Ishikawa (cell line): Measurements from ENCODE around the gene TRIO.

Source experiments
- CEBPB ChIP-seq: IDR thresholded peaks from 2 replicates; pipeline ENCODE4 v1.6.1; 2012
- CREB1 ChIP-seq: IDR thresholded peaks from 2 replicates; pipeline ENCODE4 v1.6.1; 2012; ENCODE audit warnings: low read depth
- EGR1 ChIP-seq: IDR thresholded peaks from 2 replicates; pipeline ENCODE4 v1.6.1; 2012
- EP300 ChIP-seq: IDR thresholded peaks from 2 replicates; pipeline ENCODE4 v1.6.1; 2012; ENCODE audit warnings: borderline replicate concordance
- FOXM1 ChIP-seq: IDR thresholded peaks from 2 replicates; pipeline ENCODE4 v1.6.1; 2012; ENCODE audit warnings: low read depth, borderline replicate concordance
- NFIC ChIP-seq: IDR thresholded peaks from 2 replicates; pipeline ENCODE4 v1.6.1; 2012
- RAD21 ChIP-seq: IDR thresholded peaks from 2 replicates; pipeline ENCODE4 v1.6.1; 2012; ENCODE audit warnings: low read depth
- TAF1 ChIP-seq: IDR thresholded peaks from 2 replicates; pipeline ENCODE4 v1.6.1; 2012; ENCODE audit warnings: low read depth, mild to moderate bottlenecking
- ZBTB7A ChIP-seq: IDR thresholded peaks from 2 replicates; pipeline ENCODE4 v1.6.1; 2012; ENCODE audit warnings: low read depth
- TF ChIP-seq, protein P1 (sequence below): IDR thresholded peaks from 2 replicates; pipeline ENCODE4 v1.6.1; 2012; ENCODE audit warnings: low read depth, mild to moderate bottlenecking
- TF ChIP-seq, protein P2 (sequence below): IDR thresholded peaks from 2 replicates; pipeline ENCODE4 v1.6.1; 2012
- TF ChIP-seq, protein P3 (sequence below): IDR thresholded peaks from 2 replicates; pipeline ENCODE4 v1.6.1; 2012

DNA sequence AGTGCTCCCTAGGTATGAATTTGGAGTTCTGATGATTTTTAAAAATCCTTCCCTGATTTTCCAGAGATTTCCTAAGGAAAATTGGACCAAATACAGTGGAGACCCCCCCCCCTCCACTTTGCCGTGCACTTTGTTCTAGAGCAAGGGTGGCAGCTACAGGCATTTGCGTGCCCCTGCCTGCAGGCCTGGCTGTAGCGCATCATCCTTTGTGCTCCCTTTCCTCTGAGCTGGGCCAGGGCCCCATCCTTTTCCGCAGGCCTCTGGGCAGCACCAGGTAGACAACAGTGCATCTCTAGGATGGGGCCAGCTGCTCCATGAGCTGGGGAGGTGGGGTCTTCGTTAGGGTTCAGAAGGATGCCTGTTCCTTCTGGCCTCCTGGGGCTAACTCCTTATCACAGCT is 39.6 kb downstream of the TRIO start:
- TF ChIP-seq EP300 (no peak), ZBTB7A (no peak), CEBPB (no peak), TAF1 (no peak), CREB1 (no peak), EGR1 (no peak), RAD21 (no peak), FOXM1 (no peak), NFIC (no peak)
- TF ChIP-seq, protein P1, sequence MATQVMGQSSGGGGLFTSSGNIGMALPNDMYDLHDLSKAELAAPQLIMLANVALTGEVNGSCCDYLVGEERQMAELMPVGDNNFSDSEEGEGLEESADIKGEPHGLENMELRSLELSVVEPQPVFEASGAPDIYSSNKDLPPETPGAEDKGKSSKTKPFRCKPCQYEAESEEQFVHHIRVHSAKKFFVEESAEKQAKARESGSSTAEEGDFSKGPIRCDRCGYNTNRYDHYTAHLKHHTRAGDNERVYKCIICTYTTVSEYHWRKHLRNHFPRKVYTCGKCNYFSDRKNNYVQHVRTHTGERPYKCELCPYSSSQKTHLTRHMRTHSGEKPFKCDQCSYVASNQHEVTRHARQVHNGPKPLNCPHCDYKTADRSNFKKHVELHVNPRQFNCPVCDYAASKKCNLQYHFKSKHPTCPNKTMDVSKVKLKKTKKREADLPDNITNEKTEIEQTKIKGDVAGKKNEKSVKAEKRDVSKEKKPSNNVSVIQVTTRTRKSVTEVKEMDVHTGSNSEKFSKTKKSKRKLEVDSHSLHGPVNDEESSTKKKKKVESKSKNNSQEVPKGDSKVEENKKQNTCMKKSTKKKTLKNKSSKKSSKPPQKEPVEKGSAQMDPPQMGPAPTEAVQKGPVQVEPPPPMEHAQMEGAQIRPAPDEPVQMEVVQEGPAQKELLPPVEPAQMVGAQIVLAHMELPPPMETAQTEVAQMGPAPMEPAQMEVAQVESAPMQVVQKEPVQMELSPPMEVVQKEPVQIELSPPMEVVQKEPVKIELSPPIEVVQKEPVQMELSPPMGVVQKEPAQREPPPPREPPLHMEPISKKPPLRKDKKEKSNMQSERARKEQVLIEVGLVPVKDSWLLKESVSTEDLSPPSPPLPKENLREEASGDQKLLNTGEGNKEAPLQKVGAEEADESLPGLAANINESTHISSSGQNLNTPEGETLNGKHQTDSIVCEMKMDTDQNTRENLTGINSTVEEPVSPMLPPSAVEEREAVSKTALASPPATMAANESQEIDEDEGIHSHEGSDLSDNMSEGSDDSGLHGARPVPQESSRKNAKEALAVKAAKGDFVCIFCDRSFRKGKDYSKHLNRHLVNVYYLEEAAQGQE: no peak
- TF ChIP-seq, protein P2, sequence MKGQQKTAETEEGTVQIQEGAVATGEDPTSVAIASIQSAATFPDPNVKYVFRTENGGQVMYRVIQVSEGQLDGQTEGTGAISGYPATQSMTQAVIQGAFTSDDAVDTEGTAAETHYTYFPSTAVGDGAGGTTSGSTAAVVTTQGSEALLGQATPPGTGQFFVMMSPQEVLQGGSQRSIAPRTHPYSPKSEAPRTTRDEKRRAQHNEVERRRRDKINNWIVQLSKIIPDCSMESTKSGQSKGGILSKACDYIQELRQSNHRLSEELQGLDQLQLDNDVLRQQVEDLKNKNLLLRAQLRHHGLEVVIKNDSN: no peak
- TF ChIP-seq, protein P3, sequence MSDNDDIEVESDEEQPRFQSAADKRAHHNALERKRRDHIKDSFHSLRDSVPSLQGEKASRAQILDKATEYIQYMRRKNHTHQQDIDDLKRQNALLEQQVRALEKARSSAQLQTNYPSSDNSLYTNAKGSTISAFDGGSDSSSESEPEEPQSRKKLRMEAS: no peak
